Naive thymus-derived CD4-positive, alpha-beta T cell (primary cell): ENCODE measurements around the gene VRK3. TPM values are rescaled to one million over a fixed set of nuclear protein-coding genes. Genes with fewer than 3 reads are reported as not detected.
A peak's percentile ranks its signal among the peaks of the same experiment; 100 is the strongest.
"Not testable (repeated sequence)": the region's sequence is repeated elsewhere in the genome, so short reads cannot be mapped to it uniquely, and the experiment has no call there.

Source experiments
- ATAC-seq: fragments of 150-1000 bp; cut with Tn5 transposase; 2 replicates; pipeline ENCODE4 v1.10.0; 2021; ENCODE audit warnings: mild to moderate bottlenecking, moderate library complexity
- CTCF ChIA-PET: fragments of 350-600 bp; sonication (Branson Sonifier 250); formaldehyde crosslinking; loops from one replicate; lab custom pipeline; 2021; ENCODE audit warnings: antibody characterized with exemption; lab: Charles Lee
- POLR2A ChIA-PET: fragments of 350-600 bp; sonication (Branson Sonifier 250); formaldehyde crosslinking; loops from one replicate; lab custom pipeline; 2021; ENCODE audit warnings: antibody characterized with exemption, inconsistent platforms; lab: Charles Lee
- DNase-seq, 9 donors: peaks; one replicate each; pipeline versions ENCODE4 v3.0.0 to v3.0.0-alpha.2; 2020 to 2022; ENCODE audit warnings: mixed read lengths in 1 of 9
- H3K27ac ChIP-seq: one replicate; pipeline ENCODE4 v1.7.0; 2013; ENCODE audit warnings: mild to moderate bottlenecking, low read depth, low read length, moderate library complexity
- H3K27me3 ChIP-seq, 2 donors: one replicate each; pipeline ENCODE4 v1.7.0; 2013; ENCODE audit warnings: low read length in 2 of 2, mild to moderate bottlenecking in 2 of 2, moderate library complexity in 2 of 2; ENCODE audit not compliant: control insufficient read depth in 2 of 2, insufficient read depth in 2 of 2
- H3K36me3 ChIP-seq, 3 experiments: 1 replicate in 2 of 3; 2 replicates in 1 of 3; pipeline ENCODE4 v1.7.0; 2013; ENCODE audit warnings: low read length in 3 of 3, mild to moderate bottlenecking in 3 of 3, moderate library complexity in 1 of 3; ENCODE audit not compliant: insufficient read depth in 3 of 3, control insufficient read depth in 2 of 3
- H3K4me1 ChIP-seq, 2 donors: one replicate each; pipeline ENCODE4 v1.7.0; 2013; ENCODE audit warnings: low read length in 2 of 2, mild to moderate bottlenecking in 2 of 2, moderate library complexity in 1 of 2; ENCODE audit not compliant: control insufficient read depth in 2 of 2, insufficient read depth in 2 of 2
- H3K4me3 ChIP-seq: 2 replicates; pipeline ENCODE4 v1.7.0; 2013; ENCODE audit warnings: mild to moderate bottlenecking, low read length
- H3K9me3 ChIP-seq, 3 experiments: 1 replicate in 2 of 3; 2 replicates in 1 of 3; pipeline ENCODE4 v1.7.0; 2013; ENCODE audit warnings: low read length in 3 of 3; ENCODE audit not compliant: control insufficient read depth in 2 of 3
- H3K27ac Mint-ChIP-seq, 9 donors: one replicate each; pipeline ENCODE4 v1.8.0; 2020 to 2022; ENCODE audit warnings: mixed read lengths in 9 of 9, mild to moderate bottlenecking in 8 of 9, moderate library complexity in 5 of 9, inconsistent platforms in 2 of 9
- H3K27me3 Mint-ChIP-seq, 5 donors: one replicate each; pipeline ENCODE4 v1.8.0; 2021 to 2022; ENCODE audit warnings: mixed read lengths in 5 of 5, mild to moderate bottlenecking in 1 of 5
- H3K36me3 Mint-ChIP-seq, 5 donors: one replicate each; pipeline ENCODE4 v1.8.0; 2020 to 2022; ENCODE audit warnings: mixed read lengths in 5 of 5, mild to moderate bottlenecking in 3 of 5, inconsistent platforms in 1 of 5
- H3K4me1 Mint-ChIP-seq, 7 donors: one replicate each; pipeline ENCODE4 v1.8.0; 2020 to 2022; ENCODE audit warnings: mixed read lengths in 7 of 7, mild to moderate bottlenecking in 3 of 7, inconsistent platforms in 1 of 7
- H3K4me3 Mint-ChIP-seq, 10 donors: one replicate each; pipeline ENCODE4 v1.8.0; 2020 to 2022; ENCODE audit warnings: mild to moderate bottlenecking in 10 of 10, mixed read lengths in 10 of 10, moderate library complexity in 6 of 10, inconsistent platforms in 2 of 10
- H3K9me3 Mint-ChIP-seq, 11 donors: one replicate each; pipeline ENCODE4 v1.8.0; 2020 to 2022; ENCODE audit warnings: mixed read lengths in 11 of 11, mild to moderate bottlenecking in 4 of 11, inconsistent platforms in 1 of 11, moderate library complexity in 1 of 11
- intact Hi-C, 2 donors: fragments of 100-400 bp; cut with micrococcal nuclease; formaldehyde crosslinking; loops; one replicate each; pipeline ENCODE4 v1.15.1; 2023
- polyA plus RNA-seq, 2 donors: library from polyadenylated mRNA; unstranded; fragments of 300-500 nt; fragmentation: Illumina TruSeq; gene quantifications; one replicate each; pipeline ENCODE4 v1.2.3, GENCODE V29; 2021
- total RNA-seq, 6 experiments: library from RNA in 5 of 6; stranded (reverse) in 5 of 6; gene quantifications; 1 replicate in 5 of 6; 2 replicates in 1 of 6; pipeline ENCODE4 v1.2.3 and lab custom pipeline; 2021 to 2026

Gene VRK3, protein sequence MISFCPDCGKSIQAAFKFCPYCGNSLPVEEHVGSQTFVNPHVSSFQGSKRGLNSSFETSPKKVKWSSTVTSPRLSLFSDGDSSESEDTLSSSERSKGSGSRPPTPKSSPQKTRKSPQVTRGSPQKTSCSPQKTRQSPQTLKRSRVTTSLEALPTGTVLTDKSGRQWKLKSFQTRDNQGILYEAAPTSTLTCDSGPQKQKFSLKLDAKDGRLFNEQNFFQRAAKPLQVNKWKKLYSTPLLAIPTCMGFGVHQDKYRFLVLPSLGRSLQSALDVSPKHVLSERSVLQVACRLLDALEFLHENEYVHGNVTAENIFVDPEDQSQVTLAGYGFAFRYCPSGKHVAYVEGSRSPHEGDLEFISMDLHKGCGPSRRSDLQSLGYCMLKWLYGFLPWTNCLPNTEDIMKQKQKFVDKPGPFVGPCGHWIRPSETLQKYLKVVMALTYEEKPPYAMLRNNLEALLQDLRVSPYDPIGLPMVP
- total RNA-seq (100 to 1,000 TPM in 2 of 5 experiments, 10 to 100 TPM in 3; 70.6 to 121 (median 84.7) TPM), polyA plus RNA-seq (10 to 100 TPM; 73.9 to 98.4 TPM), total RNA-seq (lab: John Stamatoyannopoulos, UW) (81.0 reads per million, percentile 81 among the genes with 10 or more reads in this experiment)

DNA sequence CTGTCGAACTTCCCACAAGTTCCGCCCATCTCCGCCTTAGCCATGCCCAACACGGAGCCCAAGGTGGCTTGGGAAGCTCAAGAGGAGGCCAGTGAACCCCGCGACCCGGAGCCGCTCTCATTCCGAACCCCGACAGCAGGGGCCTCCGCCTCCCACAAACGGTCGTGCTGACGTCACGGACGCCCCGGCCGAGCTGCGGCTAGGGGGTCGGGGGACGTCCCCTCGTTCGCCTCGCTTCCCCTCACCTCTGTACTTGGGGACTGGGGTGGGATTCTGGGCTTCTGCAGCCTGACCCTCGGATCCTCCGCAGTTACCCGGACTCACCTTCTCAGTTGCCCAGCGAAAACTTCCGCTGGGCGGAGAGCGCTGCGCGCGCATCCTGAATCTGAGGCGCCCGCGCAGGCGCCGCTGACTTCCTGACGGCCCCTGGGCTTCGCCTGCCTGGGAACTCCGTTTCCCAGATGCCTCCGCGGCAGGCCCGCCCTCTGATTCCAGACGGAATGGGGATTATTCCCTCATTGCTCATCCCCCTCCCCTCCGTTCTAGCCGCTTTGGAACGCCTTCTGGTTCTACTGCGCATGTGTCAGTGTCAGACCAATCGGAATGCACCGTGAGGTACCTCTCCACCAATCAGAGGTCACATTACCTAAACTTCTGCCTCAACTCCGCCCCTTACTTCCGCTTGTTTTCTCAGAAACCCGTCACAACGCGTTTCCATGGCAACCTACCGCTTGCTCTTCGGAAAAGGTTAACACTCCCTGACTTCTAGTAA is at the start of gene VRK3:
Gene VRK3 (minus strand): TSS at position 351 of the 772 bp plus-strand sequence. CDS start 9,210 bp downstream, outside the sequence.
- Mint-ChIP-seq H3K4me1 (peaks cover 30 to 73% (median 58%) of the 10 kb centered on the region in 7 donors), H3K27ac (peak within 1 kb of the TSS; percentile 98 to 100 (median 99)), H3K9me3 (peaks cover 0 to 11% (median 2%) of the 10 kb centered on the region in 11 donors), H3K36me3 (peaks cover 0 to 19% (median 13%) of the 10 kb centered on the region in 5 donors), H3K27me3 (peaks cover 0 to 6% (median 0%) of the 10 kb centered on the region in 5 donors), H3K4me3 (peak within 1 kb of the TSS; percentile 93 to 99 (median 94))
- CTCF ChIA-PET = no interaction called here
- DNase-seq (peak; percentile 93 to 100 (median 99)), ATAC-seq (peak; percentile 91)
- Histone ChIP-seq H3K4me3 (peak within 1 kb of the TSS; percentile 85), H3K27me3 (no peaks in the 10 kb centered on the region), H3K4me1 (peaks cover 19 to 29% of the 10 kb centered on the region in 2 donors), H3K9me3 (no peaks in the 10 kb centered on the region), H3K27ac (peak within 1 kb of the TSS; percentile 96), H3K36me3 (peaks cover 0 to 20% (median 0%) of the 10 kb centered on the region in 3 experiments)
- POLR2A ChIA-PET = interaction anchor here (0.7 to 1.8 kb wide), 5 partner anchors 25 to 1380 kb away, joined by 3 to 7 read pairs (median 4); partner anchors contain the start of genes ATF5 and NUP62
- intact Hi-C loops = loop anchor here (1.0 to 10.0 kb wide), 26 partner anchors 25 to 1083 kb away; partner anchors contain the start of genes ATF5 (in 2 of the 2), CTU1 (in 2 of the 2), FUZ (in 2 of the 2) and NUP62 (in 2 of the 2)

DNA sequence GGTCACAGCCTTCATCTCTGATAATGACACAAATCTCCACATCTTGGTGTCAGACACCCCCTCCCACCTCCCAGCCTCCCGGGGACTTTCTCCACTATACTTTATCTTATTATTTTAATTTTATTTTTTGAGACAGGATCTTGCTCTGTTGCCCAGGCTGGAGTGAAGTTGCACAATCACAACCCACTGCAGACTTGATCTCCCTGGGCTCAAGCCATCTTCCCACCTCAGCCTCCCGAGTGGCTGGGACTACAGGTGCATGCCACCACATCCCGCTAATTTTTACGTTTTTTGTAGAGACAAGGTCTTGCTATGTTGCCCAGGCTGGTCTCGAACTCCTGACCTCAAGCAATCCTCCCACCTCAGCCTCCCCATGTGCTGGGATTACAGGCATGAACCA is 43.2 kb upstream of the VRK3 start:
- DNase-seq, H3K27me3 ChIP-seq, H3K27ac ChIP-seq, H3K4me3 ChIP-seq, H3K9me3 Mint-ChIP-seq, H3K9me3 ChIP-seq, intact Hi-C loops, H3K27ac Mint-ChIP-seq, POLR2A ChIA-PET, H3K36me3 Mint-ChIP-seq, CTCF ChIA-PET, H3K4me3 Mint-ChIP-seq, H3K36me3 ChIP-seq, ATAC-seq, H3K4me1 ChIP-seq, H3K4me1 Mint-ChIP-seq: not testable (repeated sequence)
- peaks cover 0 to 16% (median 0%) of the 10 kb centered on the region in 5 donors for H3K27me3 Mint-ChIP-seq

DNA sequence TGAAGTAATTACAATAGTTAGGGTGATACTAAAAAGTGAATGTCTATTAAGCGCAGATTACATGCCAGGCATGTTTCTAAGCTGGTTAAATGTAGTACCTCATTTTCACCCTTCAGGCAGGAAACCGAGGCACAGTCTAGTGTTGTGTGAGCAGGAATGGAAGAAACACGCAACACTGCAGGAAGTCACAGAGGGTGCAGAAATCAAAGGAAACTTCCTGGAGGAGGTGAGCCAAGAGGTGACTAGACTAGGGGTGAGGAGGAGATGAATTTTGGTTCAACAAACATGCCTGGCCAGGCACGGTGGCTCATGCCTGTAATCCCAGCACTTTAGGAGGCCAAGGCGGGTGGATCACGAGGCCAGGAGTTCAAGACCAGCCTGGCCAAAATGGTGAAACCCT is 42.4 kb upstream of the VRK3 start:
- POLR2A ChIA-PET = no interaction called here
- intact Hi-C loops = no loop called here
- H3K27ac Mint-ChIP-seq = no peak overlapping the region
- peaks cover 0 to 10% (median 0%) of the 10 kb centered on the region in 5 donors for H3K27me3 Mint-ChIP-seq
- DNase-seq (no peak), ATAC-seq (no peak)
- Histone ChIP-seq H3K9me3 (no peaks in the 10 kb centered on the region), H3K4me3 (no peak overlapping the region), H3K27me3 (no peaks in the 10 kb centered on the region), H3K4me1 (no peaks in the 10 kb centered on the region), H3K27ac (no peak overlapping the region), H3K36me3 (no peaks in the 10 kb centered on the region)
- no peak overlapping the region for H3K4me3 Mint-ChIP-seq
- no peaks in the 10 kb centered on the region for H3K36me3 Mint-ChIP-seq
- peaks cover 0 to 2% (median 0%) of the 10 kb centered on the region in 11 donors for H3K9me3 Mint-ChIP-seq
- H3K4me1 Mint-ChIP-seq = peaks cover 0 to 7% (median 0%) of the 10 kb centered on the region in 7 donors
- CTCF ChIA-PET = no interaction called here

DNA sequence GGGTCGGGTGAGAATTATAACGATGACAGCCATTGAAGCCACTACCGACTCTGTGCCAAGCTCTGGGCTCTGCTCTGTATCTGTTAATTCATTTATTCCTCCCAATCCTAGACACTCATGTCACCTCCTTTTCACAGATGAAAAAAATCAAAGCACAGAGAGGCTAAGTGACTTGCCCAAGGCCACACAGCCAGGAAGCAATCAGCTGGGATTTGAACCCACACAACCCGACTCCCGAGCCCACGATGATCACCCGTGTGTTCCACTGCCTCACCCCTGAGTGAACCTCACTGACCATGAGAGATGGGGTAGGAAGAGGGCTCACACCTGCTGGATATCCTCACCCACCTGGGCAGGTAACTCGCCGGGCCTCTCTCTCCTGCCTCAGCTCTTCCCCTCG is 40.8 kb upstream of the VRK3 start:
- H3K36me3 Mint-ChIP-seq = no peaks in the 10 kb centered on the region
- ATAC-seq = no peak
- intact Hi-C loops = no loop called here
- no peak overlapping the region for H3K4me3 Mint-ChIP-seq
- peaks cover 0 to 5% (median 0%) of the 10 kb centered on the region in 7 donors for H3K4me1 Mint-ChIP-seq
- peaks cover 0 to 13% (median 7%) of the 10 kb centered on the region in 5 donors for H3K27me3 Mint-ChIP-seq
- Histone ChIP-seq H3K36me3 (no peaks in the 10 kb centered on the region), H3K4me1 (no peaks in the 10 kb centered on the region), H3K27ac (no peak overlapping the region), H3K9me3 (no peaks in the 10 kb centered on the region), H3K27me3 (no peaks in the 10 kb centered on the region), H3K4me3 (no peak overlapping the region)
- H3K9me3 Mint-ChIP-seq = peaks cover 0 to 7% (median 0%) of the 10 kb centered on the region in 11 donors
- DNase-seq = no peak
- CTCF ChIA-PET = no interaction called here
- no peak overlapping the region for H3K27ac Mint-ChIP-seq
- POLR2A ChIA-PET = no interaction called here

DNA sequence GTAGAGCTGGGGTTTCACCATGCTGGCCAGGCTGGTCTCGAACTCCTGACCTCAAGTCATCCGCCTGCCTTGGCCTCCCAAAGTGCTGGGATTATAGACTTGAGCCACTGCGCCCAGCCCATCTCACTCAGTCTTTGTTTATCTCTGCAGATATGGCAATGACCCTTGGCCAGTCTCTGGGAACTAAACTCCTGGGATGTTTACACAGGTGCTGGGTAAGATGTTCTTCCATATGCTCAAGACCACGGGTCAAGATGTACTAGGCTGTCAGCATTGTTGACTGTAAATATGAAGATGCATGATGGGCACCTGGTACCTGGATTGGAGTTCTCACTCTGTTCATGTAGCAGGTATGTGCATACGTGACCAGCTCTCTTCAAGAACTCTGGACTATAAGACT is 36.5 kb upstream of the VRK3 start:
- CTCF ChIA-PET = no interaction called here
- Mint-ChIP-seq H3K36me3 (peaks cover 0 to 9% (median 0%) of the 10 kb centered on the region in 5 donors), H3K4me3 (no peak overlapping the region)

DNA sequence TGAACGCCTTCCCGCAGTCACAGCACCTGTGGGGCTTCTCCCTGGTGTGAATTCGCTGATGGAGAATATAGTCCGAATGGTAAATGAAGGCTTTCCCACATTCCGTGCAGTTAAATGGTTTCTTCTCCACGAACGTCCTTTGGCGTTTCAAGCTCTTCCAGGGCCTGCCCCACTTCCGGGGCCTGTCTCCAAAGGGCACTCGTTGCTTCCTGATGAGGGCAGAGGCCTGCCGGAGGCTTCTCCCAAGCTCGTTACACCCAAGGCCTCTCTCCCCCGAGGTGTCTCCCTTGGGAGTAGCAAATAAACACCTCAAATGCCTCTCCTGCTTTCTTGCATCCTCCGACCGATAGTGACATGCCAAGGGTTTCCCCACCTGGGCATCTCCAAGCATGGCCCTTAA is 34.9 kb upstream of the VRK3 start:
- CTCF ChIA-PET = no interaction called here
- Mint-ChIP-seq H3K27ac (no peak overlapping the region), H3K36me3 (peaks cover 0 to 9% (median 0%) of the 10 kb centered on the region in 5 donors), H3K27me3 (peaks cover 0 to 9% (median 0%) of the 10 kb centered on the region in 5 donors), H3K9me3 (peaks cover 0 to 43% (median 25%) of the 10 kb centered on the region in 11 donors), H3K4me3 (no peak overlapping the region), H3K4me1 (no peaks in the 10 kb centered on the region)
- peaks cover 0 to 27% (median 14%) of the 10 kb centered on the region in 3 experiments for H3K9me3 ChIP-seq
- no peak for ATAC-seq
- H3K4me1 ChIP-seq = no peaks in the 10 kb centered on the region
- no peak for DNase-seq
- POLR2A ChIA-PET = no interaction called here
- no peak overlapping the region for H3K27ac ChIP-seq
- no peaks in the 10 kb centered on the region for H3K36me3 ChIP-seq
- H3K27me3 ChIP-seq = no peaks in the 10 kb centered on the region
- no peak overlapping the region for H3K4me3 ChIP-seq
- intact Hi-C loops = no loop called here

More for the DNA sequence above, 36.5 kb upstream of the VRK3 start:
- Histone ChIP-seq H3K4me3 (no peak overlapping the region), H3K27ac (no peak overlapping the region), H3K4me1 (no peaks in the 10 kb centered on the region), H3K9me3 (peaks cover 0 to 27% (median 14%) of the 10 kb centered on the region in 3 experiments), H3K36me3 (no peaks in the 10 kb centered on the region), H3K27me3 (no peaks in the 10 kb centered on the region)
- peaks cover 0 to 43% (median 21%) of the 10 kb centered on the region in 11 donors for H3K9me3 Mint-ChIP-seq
- H3K4me1 Mint-ChIP-seq = peaks cover 0 to 2% (median 0%) of the 10 kb centered on the region in 7 donors
- peaks cover 0 to 13% (median 0%) of the 10 kb centered on the region in 5 donors for H3K27me3 Mint-ChIP-seq
- POLR2A ChIA-PET = no interaction called here
- intact Hi-C loops = no loop called here
- ATAC-seq (no peak), DNase-seq (no peak)
- H3K27ac Mint-ChIP-seq = no peak overlapping the region
